NCI-H524 treated with DMSO at 0.1 percent for 48 hours (cell line): ENCODE data around the gene NSD1.

ENCODE experiments used
- DNase-seq: peaks from one replicate; lab custom pipeline; 2025; lab: John Stamatoyannopoulos, UW

Gene NSD1

DNA sequence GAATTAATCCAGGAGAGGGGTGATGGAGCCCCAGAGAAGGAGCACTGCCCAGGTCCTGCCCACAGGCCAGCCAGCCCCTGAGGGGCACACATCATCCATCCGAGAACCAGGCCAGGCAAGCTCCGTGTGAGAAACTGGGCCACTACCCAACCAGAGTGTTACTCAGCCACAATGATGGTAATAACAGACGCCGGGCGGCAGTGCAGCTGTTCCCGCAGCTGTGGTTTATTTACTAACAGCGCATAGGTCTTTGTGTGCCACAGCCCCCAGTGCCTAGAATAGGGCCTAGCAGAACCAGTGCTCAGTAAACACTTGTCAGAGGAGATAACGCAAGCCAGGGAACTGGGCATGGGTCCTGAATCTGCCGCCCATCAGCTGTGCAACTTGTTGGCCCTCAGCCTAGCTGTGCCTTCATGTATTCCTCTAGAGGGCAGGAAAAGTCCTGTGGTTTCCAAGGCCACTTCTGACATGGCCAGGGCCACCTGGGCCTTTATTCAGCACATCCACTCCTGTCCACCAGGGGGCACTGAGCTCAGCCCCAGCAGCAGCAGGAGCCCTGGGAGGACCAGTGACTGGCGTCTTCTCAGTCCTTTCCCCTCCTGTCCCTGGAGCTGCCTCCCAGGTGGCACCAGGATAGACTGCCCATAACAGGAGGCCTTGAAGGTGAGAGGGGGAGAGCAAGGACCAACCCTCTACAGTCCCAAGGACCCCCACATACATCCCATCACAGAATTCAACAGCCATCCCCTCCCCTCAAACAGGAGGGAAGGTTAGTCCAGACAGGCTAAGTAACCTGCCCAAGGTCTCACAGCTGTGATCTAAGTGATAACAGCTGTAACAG is 176.0 kb downstream of the NSD1 start:
- peak; percentile 1 for DNase-seq

DNA sequence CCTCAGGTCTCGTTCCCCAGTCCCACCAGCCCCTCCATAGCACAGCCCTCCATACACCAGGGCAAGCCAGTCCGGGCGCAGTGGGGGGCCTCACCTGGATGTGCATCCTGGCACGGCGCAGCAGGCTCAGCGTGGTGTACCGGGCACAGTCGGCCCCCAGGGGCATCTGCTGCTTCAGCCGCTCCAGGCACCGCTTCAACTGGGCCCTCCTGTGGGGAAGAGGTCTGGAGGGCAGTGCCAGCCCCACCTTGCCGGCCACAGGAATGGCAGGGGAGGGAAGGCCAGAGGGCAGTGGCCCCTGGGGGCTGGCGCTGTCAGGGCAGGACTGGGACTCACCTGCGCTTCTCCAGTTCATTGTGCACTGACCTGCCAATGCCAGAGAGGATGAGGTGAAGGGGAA is 176.8 kb downstream of the NSD1 start:
- DNase-seq, result no peak

DNA sequence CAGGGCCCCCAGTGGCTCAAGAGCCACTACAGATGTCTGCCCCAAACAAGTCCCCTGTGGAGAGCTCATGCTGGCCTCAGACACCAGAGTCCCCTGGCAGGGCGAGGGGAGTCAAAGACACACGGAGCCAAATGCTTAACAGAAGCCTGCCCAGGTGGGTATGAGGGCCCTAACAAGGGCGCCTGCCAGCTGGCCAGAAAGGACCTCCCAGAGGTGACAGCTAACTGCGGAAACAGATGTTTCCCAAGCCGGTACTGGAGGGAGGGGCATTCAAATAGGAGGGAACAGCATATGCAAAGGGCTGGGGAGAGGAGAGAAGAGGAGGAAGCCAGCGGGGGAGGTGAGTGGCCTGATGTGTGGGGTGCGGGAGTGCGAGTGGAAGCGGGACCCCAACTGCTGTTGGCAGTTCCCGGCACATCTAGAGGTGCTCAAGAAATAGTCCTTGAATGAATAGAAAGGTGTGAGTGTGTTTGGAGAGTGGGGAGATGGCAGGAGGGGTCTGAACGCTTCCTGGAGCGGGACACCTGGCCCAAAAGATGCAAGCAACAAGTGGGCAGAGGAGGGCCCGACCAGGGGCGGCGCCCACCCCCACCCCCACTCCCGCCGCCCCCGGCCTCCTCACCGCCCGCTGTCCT is 177.3 kb downstream of the NSD1 start:
- DNase-seq, result peak; percentile 32

DNA sequence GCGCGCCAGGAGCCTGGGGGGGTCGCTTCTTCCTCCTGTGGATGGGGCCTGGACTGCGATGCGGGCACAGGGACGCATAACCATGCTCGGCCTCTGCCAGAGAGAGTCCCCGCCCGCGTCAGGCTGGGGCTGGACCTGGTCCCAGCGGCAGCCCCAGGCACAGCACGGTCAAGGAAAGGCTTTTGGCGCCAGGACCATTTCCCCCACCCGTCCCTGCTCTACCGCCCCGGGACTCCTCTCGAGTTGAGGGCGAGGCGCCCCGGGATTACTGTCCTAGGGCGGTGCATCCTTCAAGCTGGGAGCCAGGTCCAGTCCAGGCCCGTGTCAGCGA is 177.8 kb downstream of the NSD1 start:
- no peak for DNase-seq

DNA sequence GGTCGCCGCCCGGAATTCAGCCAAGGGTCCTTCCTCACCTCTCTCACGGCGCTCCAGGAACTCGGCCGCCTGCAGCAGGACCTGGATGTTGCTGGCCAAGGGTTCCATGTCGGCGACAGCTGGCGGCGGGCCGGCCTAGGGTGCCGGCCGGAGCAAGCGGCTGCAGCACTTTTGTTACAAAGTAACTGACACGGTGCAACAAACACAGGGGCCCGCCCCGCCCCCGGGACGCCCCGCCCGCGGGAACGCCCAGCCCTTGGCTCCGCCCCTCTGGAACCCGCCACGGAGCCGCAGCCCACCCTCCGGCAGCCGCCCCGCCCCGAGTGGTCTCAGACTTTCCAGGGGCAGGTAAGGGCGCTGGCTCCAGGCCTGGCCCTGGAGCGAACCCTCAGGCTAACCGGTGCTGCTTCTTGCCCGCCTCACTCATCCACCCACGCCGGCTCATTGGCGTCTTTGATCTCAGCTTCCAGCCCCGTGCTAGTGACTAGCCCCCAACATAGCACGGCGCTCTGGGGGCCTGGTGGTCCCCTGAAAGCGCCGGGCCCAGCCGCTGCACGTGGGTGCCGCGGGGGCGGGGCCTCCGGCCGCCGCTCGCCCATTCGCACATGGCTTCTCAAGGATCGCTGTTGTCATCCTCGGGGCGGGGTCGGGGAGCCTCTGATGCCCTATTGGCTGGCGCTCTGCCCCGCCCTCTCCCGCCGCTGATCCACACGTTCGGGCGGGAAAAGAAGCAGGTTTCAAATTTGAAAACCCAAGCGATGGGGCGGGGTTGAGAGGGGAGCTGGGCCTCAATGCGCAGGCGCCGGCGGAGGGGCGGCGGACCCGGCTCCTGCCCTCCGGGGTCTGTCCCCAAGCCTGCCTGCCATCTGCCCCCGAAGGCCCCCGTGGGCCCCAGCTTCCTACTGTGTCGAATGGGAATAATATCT is 178.4 kb downstream of the NSD1 start, which contains the start of gene MXD3:
Gene MXD3, minus strand, starts transcription at position 176 of the 926 bp plus-strand sequence. Its CDS starts 68 bp downstream, at position 108.
- DNase-seq, result peak; percentile 79

DNA sequence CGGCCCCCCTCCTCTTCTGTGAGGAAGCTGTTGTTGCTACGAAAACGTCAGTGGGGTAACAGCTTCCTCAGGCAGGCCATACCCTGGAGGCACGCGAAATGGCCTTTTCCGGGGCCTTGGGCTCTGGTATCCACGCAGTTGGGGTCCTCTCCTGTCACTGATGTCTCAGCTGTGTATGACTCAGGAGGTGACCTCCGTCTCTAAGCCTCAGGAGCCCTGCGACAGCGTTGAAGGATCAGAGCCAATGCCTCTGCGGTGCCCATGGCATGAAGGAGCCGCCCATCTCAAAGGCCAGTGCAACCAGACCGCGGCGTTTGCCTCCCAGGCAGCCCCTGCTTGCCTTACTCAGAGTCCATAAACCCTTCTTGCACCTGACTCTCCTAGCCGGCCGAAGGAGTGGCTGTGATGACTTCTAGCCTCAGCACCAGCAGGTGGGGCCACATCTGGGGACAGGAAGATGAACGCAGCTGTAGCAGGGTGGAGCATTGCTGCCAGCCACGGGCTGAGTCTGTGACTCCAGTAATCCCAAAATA is 179.1 kb downstream of the NSD1 start:
- no peak for DNase-seq

DNA sequence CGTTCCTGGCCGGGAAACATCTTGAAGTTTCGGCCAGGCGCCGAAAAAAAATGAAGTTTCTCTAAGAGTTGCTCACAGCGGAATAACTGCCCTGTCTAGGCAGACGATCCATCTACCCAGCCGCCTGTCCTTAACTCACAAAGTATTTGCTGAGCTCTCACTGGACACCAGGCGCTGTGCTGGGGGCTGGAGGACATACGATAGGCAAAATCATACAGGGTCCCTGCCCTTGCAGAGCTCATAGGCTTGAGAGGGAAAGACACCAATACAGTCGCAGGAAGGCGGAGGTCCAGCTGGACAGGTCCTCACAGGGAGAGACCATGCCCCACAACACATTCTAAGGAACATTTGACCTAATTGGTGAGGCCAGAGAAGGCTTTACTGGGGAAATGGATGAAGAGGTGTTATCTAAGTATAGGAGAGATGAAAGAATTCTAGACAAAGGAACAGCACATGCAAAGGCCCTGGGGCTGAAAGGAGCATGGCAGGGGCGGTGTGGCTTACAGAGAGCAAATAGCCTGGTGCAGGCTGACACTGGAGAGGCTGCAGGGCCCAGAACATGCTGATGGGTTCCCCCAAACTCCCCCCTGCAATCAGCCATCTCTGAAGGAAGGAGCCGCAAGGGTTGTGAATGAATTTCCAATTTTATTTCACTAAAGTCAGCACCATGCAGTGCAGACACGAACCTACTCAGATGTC is 180.1 kb downstream of the NSD1 start:
- no peak for DNase-seq

DNA sequence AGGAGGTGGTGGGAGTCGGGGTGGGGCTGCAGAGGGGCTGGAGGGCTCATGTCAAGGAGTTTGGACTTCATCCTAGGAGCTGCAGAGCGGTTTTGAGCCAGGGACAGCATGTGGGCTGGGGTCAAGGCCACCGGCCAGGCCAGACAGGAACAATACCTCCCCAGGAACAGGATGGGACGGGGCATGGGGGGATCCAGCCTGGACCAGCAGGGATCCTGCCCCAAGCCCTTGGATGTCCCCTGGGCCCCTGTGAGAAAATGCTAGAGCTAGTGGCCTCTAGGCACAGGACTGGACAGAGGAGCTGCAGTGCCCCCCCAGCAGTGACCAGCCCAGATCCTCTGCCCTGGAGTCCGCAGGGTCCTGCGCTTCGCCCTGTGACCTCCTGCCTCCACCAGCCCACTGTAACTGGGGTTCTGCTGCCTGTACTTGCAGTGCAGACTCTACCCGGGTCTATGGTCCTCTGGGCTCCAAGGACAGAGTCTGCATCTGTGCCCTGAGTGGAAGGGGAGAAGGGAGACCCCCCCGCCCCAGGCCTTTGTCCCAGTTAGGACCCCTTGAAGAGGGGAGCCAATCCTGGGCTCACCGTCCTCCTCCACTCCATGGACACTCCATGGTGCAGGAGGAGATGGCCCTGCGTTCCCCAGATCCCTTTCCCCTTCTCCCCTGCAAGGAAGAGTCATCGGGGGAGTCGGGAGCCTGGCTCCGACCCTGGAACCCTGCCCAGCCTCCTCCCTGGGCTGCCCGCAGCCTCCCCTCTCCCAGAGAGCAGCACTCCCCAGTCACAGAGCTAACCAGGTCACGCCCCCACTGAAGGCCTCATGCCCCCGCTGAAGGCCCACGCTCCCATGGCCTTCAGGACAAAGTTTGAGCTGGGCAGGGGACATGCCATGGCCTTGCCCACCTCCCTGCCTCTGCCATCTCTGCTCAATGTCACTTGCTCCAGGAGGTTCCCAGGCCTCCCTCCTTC is 181.1 kb downstream of the NSD1 start:
- DNase-seq, result no peak

DNA sequence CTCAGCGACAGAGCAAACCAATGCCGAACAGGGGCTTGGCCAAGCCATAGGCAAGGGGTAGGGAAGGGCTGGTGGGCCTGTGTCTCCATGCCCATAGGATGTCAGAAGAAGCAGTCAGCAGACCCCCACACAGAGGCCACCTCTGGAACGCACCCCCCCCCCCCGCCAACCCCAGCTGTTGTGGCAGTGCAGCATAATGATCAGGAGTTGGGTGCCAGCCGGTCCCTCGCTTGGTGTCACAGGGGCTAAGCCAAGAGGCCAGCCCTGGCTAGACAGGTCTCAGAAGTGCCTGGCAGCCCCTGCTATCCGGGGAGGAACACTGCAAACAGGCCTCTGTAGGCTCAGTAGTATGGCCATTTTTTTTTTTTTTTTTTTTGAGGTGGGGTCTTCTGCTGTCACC is 181.8 kb downstream of the NSD1 start:
- DNase-seq, result no peak

DNA sequence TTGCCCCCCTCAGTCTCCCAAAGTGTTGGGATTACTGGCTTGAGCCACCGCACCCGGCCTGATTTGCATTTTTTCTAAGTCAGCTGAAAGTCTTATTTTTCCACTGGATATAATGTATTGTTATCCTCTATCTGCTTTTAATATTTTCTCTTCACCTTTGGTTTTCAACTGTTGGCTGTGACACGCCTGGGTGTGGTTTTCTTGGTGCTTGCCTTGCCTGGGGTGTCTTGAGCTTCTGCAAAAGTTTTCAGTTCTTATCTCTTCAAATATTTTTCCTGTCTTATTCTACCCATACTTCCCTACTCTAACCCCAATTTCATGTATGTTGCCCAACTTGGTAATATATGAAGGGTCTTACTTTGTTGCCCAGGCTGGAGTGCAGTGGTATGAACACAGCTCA is 182.4 kb downstream of the NSD1 start:
- no peak for DNase-seq

DNA sequence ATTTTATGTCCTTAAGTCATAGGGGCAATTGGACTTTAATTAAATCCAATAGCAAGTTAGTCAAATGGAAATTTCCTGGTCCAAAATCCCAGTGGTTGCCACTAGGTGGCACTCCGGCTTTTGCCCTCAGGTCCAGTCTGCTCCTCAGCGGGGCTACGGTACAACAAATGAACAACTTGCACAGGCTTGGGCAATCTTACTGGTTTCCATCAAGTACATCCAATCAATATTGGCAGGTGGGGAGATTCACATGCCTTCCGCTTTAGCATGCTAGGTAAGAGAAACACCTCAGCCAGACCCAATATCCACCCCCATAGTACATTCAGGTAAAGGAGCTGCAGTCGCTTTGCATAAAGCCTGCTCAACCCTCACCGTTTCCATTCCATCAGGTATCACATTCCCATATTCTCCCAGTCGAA is 184.4 kb downstream of the NSD1 start:
- DNase-seq, result peak; percentile 3

DNA sequence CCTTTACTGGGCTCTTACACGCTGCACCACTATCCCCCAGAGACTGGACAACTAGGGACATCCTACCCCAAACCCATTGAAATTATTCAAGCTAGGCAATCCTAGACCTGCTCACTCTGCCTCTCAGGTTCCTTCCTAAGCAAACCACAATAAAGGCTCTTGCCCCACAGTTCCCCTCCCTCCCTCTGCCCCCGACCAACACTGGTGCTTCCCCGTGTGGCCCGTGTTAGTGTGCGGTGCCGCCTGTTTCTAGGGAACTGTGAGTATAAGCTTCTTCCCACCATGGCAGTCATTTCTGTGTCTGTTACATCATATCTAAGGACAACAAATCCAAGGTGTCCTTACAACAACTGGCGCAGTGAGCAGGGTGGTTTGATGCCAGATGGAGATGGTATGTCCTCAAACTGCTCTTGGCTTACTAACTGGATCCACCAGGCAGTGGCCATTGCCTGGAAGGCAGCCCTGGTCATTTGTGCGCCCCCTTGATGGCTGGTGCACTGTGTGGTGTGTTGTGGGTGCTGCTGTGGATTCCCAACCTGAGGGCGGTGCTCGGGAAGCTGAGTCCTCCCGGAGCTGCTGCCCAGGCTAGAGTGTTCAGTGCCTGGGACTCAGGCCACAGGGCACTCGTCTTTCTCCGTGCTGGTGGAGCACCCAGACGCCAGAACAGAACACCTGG is 186.5 kb downstream of the NSD1 start:
- DNase-seq, result no peak

DNA sequence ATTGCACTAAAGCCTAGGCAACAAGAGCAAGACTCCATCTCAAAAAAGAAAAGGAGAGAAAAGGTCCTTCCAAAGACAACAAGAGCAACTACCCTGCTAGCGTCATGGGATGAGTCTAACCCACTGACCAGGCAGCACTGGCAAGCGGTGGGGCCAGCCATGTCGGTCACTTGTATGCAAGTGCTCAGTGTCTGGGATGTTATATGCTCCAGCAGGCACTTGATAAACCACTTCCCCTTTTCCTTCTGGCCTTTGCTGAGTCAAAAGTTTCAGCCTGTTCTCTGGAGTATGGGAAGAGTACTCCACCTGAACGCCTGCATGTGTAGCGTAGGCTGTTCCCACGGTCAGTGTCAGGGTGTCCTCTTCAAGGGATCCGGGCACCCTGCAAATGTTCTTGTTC is 187.3 kb downstream of the NSD1 start:
- DNase-seq, result no peak

DNA sequence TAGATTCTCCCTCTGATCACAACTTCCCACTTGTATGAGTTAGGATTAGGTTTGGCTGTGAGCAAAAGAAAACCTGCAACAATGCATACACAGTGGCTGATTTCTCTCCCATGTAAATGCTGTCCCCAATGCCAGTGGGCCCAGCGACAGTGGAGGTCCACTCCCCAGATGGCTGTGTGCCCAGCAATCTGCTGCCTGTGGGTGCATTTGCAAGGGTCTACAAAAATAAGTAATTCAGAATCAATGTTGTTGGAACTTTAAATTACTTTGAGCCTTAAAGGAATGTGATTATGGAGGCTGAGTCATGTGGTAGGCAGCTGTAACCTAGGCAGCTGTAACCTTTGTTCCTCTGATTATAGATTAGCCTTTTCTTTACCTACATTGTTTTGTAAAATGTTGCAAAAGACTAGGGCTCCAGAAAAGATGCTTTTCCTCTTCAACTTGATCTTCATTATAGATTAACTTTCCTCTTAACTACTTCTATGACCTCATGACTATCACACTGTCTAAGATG is 192.4 kb downstream of the NSD1 start:
- no peak for DNase-seq

DNA sequence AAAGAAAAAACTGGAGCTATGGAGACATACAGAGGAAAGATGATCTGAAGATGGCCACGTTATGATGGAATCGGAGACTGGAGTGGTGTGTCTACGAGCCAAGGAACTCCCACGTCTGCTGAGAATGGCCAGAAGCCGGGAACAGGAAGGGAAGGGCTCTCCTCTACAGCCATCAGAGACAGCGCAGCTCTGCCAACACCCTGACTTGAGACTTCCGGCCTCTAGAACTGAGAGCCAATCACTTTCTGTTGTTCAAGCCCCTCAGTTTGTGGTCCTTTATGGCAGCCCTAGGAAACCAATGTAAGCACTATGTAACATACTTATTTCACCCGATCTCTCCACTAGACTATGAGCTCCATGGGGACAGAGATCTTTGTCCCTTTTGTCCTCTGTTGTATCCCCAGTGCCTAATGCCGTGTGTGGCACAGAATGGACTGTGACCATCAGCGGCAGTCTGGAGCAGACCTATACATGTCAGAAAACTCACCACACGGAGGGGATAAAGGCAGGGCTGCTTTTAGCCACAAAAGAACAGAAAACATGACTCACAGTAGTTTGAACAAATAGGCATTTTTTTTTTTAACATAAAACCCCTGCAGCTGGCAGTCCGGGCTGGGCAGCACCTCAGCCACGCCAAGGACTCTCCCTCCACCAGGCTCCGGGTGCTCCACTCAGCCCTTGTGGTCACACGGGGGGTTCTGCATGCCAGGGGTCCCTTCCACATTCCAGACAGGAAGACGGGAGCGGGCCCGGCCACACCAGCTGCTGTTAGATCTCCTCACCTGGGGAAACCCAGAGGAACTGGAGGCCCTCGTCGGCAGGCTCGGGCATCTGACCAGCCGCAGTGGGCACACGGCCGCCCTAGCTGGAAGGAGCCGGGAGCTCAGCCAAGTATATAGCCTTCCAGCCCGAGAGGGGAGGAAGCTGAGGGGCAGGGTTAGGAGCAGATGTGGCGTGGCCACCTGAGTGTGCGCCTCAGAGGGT is 194.3 kb downstream of the NSD1 start:
- no peak for DNase-seq

DNA sequence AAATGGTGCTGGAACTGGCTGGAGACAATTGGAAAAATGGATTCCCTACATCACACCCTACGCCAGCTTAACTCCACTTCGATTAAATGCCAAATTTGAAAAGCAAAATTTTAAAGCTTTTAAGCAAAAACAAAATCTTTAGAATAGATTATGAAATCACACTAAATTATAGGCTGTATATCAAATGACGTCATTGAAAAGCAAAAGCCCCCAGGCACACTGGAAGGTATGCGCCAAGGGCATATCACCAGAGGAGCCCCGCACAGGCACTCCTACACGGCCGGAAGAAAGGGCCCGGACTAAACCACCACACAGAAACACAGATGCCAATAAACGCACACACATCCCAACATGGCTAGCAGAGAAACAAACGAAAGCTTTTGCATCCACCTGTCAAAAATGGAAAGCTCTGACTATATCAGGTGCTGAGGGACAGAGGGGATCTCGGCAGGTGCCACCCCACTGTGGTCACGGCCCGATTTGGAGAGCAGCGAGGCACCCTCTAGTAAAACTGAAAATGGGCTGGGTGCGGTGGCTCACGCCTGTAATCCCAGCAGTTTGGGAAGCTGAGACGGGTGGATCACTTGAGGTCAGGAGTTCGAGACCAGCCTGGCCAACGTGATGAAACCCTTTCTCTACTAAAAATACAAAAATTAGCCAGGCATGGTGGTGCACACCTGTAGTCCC is 195.1 kb downstream of the NSD1 start:
- DNase-seq, result no peak

DNA sequence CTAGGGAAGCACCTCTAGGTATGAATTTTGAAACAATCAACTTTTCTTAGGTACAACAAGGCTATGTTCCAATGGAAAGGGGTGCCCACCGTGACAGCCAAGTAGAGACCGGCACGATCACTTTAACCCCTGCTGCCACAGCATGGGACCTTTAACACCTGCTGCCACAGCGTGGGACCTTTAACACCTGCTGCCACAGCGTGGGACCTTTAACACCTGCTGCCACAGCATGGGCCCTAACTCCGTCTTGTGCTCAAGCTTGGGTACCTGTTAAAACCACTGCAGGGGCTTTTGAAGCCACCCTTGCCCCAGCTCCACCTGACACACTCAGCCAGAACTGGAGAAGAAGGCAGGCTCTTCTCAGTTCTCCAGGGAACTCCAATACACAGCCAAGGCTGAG is 196.3 kb downstream of the NSD1 start:
- no peak for DNase-seq
